T47D (cell line): ENCODE data around the gene AUTS2.
"Not testable (repeated sequence)": the region's sequence is repeated elsewhere in the genome, so short reads cannot be mapped to it uniquely, and the experiment has no call there.

Source experiments
- DNase-seq, 2 experiments: peaks; one replicate each; pipeline versions ENCODE4 v3.0.0 to v3.0.0-alpha.2; 2011 to 2012; ENCODE audit warnings: low read depth in 1 of 2, low spot score in 1 of 2
- JUND ChIP-seq: IDR thresholded peaks from 2 replicates; pipeline ENCODE4 v1.6.1; 2012; ENCODE audit warnings: low read depth
- in situ Hi-C: cut with HindIII; loops from 2 replicates; pipeline ENCODE4 v1.10.0; 2016; ENCODE audit warnings: low sequenced_read_pairs, low pct_unique_long_range_greater_than_20kb

The AUTS2 gene

DNA sequence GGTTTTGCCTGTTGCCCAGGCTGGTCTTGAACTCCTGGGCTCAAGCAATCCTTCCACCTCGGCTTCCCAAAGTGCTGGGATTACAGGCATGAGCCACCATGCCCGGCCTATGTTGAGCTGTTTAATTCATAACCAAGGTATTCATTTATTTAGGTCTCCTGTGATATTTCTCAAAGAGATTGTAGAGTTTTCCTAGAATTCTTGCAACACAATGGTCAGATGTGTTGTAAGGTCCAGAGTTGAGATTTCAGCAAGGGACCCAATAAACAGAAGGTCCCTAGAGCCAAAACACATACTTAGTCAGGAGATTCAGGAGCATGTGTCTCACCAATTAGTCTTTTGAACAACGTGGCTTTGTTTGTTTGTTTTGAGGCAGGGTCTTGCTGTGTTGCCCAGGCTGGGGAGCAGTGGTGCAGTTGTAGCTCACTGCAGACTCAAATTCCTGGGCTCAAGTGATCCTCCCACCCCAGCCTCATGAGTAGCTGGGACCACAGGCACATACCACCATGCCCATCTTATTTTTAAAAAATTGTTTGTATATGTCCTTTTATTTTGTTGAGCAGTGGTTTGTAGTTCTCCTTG is 1212.4 kb downstream of the AUTS2 start:
- no peak for TF ChIP-seq JUND
- DNase-seq, result no peak
- in situ Hi-C loops, result no loop called here

DNA sequence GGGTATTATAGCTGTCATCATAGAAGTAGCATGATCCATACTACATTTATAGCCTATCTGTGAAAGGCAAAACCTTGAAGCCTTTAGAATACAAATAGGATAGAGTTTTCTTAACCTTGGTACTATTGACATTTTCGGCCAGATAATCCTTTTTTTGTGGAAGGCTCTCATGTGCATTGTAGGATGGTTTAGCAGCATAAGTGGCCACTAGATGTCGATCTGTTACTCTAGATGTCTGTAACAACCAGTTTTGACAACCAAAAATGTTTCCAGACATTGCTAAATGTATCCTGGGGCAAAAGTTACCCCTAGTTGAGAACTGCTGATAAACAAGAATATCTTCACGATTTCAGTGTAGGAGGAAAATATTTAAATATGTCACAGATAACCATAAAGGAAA is 1214.2 kb downstream of the AUTS2 start:
- in situ Hi-C loops, result no loop called here
- DNase-seq, result peak in 1 of 2 experiments; percentile 51
- TF ChIP-seq JUND, result no peak

DNA sequence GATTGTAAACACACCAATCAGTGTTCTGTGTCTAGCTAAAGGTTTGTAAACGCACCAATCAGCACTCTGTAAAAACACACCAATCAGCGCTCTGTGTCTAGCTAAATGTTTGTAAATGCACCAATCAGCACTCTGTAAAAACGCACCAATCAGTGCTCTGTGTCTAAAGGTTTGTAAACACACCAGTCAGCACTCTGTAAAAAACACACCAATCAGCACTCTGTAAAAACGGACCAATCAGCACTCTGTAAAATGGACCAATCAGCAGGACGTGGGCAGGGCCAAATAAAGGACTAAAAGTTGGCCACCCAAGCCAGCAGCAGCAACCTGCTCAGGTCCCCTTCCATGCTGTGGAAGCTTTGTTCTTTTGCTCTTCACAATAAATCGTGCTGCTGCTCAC is 1224.2 kb downstream of the AUTS2 start:
- DNase-seq, in situ Hi-C loops: not testable (repeated sequence)

DNA sequence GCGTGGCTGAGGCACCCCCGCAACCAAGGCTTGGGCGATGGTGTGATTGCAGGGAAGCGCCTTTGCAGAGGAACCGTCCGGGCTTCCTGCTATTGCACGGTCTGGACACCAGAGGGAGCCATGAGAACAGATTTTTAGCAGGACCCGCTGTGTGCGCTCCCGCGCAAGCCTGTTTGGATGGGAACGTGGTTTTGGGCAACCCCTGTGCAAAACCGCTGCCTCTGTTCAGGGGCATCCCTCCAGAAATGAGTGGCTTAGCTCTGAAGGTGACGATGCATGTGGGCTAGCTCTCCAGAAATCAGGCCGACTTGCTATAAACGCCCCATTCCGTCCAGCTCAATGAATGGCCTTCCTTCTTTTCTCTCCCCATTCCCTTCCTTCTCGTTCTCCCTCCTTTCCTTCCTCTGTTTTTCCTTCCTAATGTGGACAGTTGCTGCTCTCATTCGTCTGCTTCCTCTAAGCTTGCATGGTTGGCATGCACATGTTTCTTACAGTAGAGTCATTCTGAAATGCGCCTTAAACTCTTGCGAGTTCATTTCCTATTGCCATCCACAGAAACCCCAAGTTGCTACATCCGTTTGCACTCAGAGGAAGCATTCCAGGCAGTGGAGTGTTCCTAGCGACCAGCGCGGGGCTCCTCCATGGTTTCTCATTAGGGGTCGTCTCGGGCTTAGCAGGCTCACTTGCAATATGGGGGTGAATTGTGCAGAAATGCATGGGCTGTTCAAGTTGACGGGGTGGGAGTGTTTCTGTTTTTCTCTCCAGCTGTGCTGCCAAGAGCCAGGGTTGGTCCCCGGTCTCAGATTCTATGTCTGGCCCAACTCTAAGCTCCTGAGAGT is 1231.2 kb downstream of the AUTS2 start:
- DNase-seq, result peak; percentile 78 to 79

DNA sequence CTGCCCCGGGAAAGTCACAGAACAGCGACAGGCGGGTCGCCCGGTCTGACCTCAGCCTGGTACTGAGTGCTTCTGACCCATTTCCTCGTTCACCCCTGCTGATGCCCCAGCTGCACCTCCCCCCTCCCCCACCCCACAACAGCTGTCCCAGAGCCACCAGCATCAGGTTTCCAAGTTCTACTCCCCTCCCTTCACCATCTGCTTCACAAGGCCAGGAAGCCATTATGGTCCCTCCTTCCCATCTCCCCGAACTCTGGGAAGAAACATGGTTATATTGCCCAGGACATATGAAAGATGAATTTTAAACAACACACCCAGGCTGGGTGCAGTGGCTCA is 1231.8 kb downstream of the AUTS2 start:
- TF ChIP-seq JUND, result no peak
- in situ Hi-C loops, result no loop called here
- DNase-seq, result no peak

More for the DNA sequence above, 1231.2 kb downstream of the AUTS2 start:
- in situ Hi-C loops, result no loop called here
- no peak for TF ChIP-seq JUND

DNA sequence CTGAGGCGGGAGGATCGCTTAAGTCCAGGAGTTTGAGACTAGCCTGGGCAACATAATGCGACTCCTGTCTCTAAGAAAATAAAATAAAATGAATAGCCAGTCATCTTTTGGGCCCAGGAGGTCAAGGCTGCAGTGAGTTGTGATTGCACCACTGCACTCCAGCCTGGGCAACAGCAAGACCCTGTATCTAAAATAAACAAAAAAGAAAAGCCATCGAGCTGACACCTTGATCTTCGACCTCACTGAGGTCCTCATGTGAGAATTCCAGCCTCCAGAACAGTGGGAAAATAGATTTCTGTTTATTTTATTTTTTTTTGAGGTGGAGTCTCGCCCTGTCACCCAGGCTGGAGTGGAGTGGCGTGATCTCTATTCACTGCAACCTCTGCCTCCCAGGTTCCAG is 1232.2 kb downstream of the AUTS2 start:
- no peak for DNase-seq
- in situ Hi-C loops, result no loop called here
- TF ChIP-seq JUND, result no peak

DNA sequence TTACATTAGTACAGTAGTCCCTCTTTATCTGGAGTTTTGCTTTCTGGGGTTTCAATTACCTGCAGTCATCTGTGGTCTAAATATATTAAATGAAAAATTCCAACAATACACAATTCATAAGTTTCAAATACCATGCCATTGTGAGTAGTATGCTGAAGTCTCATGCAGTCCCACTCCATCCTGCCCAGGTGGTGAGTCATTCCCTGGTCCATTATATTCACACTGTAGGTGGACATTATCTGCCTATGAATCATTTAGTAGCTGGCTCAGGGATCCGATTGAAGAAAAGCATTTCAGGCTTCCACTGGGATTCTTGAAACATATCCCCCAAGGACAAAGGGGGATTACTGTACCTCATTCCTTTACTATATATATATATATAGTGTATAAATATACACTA is 1235.5 kb downstream of the AUTS2 start:
- DNase-seq, result no peak
- in situ Hi-C loops, result no loop called here
- no peak for TF ChIP-seq JUND

DNA sequence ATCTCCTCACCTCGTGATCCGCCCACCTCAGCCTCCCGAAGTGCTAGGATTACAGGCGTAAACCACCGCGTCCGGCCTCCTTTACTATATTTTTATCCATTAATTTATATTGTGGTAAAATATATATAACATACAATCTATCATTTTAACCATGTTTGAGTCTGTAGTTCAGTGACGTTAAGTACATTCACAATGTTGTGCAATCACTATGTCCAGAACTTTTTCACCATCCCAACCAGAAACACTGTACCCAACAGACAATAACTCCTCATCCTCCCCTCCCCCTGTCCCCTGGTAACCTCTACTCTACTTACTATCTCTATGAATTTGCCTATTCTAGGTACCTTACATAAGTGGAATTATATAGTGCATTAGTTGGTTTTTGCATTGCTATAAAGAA is 1236.1 kb downstream of the AUTS2 start:
- DNase-seq, result no peak
- TF ChIP-seq JUND, result no peak
- in situ Hi-C loops, result no loop called here

DNA sequence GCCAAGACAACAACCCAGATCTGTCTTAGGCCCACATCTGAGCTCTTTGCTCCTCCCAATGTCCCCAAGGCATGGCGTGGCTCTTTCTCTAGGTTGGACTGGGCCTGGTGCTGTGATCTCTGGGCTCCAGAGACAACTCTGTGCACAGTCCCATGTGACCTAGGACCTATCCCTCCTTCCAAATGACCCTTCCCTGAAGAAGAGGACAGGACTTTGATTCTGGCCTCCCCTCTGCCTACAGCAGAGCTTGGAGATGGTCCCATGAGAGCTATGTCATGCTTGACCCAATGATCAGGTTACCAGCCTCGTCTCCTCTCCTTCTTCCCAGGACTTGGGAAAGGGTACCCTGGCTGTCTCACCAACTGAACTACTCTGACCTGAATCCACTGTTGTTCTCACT is 1237.4 kb downstream of the AUTS2 start:
- DNase-seq, result no peak
- in situ Hi-C loops, result no loop called here
- TF ChIP-seq JUND, result no peak

DNA sequence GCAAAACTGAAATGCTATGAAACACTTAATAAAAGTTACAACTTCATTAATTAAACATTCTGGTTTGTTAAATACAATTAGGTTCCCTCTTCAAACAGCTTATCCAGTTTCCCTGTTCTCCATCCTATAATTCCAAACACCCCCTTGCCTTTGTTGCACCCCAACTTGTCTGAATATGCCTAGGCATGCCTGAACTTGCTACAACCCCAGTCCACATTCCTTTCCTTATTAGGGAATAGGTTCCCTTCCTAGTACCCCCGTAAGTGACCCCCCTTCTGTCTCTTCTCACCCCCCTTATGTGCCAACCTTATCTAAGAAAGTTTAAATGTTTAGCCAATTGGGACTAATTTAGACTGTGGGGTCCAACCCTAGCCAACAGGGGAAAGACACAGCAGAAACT is 1238.0 kb downstream of the AUTS2 start:
- DNase-seq, result no peak
- TF ChIP-seq JUND, result no peak
- in situ Hi-C loops, result no loop called here

DNA sequence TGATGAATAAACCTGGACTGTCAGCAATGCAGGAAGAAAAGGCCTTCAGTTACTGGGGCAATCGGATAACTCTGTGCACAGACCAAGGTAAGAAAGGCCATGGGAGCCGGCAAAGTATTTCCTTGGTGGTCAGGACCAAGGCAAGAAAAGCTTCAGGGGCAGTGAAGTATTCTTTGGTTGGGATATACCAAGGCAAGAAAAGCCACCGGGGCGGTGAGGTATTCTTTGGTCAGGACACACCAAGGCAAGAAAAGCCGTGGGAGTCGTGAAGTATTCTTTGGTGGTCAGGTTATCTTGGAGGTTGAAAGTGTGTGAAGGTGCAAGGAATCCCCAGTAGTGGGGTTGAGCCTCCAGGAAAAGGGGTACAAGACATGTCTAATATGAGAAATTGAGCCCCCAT is 1238.7 kb downstream of the AUTS2 start:
- in situ Hi-C loops, result no loop called here
- DNase-seq, result no peak
- TF ChIP-seq JUND, result no peak

DNA sequence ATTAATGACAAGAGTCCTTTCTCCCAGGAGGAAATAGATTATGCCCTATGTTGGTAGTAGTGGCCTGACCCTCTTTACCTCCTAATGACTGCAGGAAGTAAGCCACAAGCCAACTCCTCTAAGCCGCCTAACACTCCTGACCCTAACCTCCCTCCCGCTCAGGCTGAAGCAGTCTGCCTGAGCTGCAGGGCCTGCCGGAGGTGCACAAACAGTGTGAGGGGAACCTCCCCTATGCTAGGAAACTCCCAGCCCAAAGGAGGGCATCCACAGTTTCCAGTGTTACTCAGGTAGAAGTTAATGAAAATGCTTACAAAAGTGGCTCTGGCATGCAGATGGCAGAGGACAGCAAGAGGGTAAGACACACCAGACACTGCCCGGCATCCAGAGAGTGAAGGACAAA is 1239.3 kb downstream of the AUTS2 start:
- DNase-seq, result no peak
- TF ChIP-seq JUND, result no peak
- in situ Hi-C loops, result no loop called here

DNA sequence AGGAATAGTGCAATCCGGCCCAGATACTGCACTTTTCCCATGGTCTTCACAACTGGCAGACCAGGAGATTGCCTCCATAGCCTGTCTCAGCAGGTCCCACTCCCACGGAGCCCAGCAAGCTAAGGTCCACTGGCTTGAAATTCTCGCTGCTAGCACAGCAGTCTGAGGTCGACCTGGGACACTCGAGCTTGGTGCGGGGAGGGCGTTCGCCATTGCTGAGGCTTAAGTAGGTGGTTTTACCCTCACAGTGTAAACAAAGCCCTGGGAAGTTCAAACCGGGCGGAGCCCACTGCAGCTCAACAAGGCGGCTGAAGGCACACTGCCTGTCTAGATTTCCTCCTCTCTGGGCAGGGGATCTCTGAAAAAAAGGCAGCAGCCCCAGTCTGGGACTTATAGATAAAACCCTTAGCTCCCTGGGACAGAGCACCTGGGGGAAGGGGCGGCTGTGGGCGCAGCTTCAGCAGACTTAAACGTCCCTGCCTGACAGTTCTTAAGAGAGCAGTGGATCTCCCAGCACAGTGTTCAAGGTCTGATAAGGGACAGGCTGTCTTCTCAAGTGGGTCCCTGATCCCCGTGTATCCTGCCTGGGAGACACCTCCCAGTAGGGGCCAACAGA is 1240.1 kb downstream of the AUTS2 start:
- no peak for TF ChIP-seq JUND
- no peak for DNase-seq
- in situ Hi-C loops, result no loop called here
